K562 (cell line): ENCODE data around the gene MEIS2. TPM values are rescaled to one million over a fixed set of nuclear protein-coding genes. Genes with fewer than 3 reads are reported as not detected.

Experiments used
- ATF3 ChIP-seq, 2 experiments: fragments of 450-650 bp in 1 of 2; sonication (generic) in 1 of 2; formaldehyde crosslinking in 1 of 2; IDR thresholded peaks in 1 of 2; conservative IDR thresholded peaks in 1 of 2; 2 replicates each; pipeline versions ENCODE4 v1.6.1 to v1.8.1; 2016 to 2023; ENCODE audit warnings: mild to moderate bottlenecking in 2 of 2, moderate library complexity in 2 of 2, inconsistent platforms in 1 of 2, missing genetic modification reagents in 1 of 2
- C11orf30 ChIP-seq: fragments of 450-650 bp; IDR thresholded peaks from 2 replicates; pipeline ENCODE4 v1.6.1; 2016; ENCODE audit warnings: low read depth, mild to moderate bottlenecking
- EP400 ChIP-seq: fragments of 450-650 bp; IDR thresholded peaks from 2 replicates; pipeline ENCODE4 v1.6.1; 2017; ENCODE audit warnings: antibody characterized with exemption, mild to moderate bottlenecking, moderate library complexity
- GATAD2B ChIP-seq: fragments of 450-650 bp; IDR thresholded peaks from 2 replicates; pipeline ENCODE4 v1.6.1; 2017; ENCODE audit warnings: mild to moderate bottlenecking, borderline replicate concordance
- GTF2F1 ChIP-seq: IDR thresholded peaks from 2 replicates; pipeline ENCODE4 v1.6.1; 2011; ENCODE audit warnings: low read depth, low read length, improper control_type of control experiment
- HNRNPLL ChIP-seq: fragments of 200-400 bp; formaldehyde crosslinking; IDR thresholded peaks from 2 replicates; pipeline ENCODE4 v1.6.1; 2017; ENCODE audit warnings: low read length, low read depth, mild to moderate bottlenecking; ENCODE audit not compliant: poor library complexity, severe bottlenecking
- KDM5B ChIP-seq: fragments of 200-600 bp; sonication (generic); IDR thresholded peaks from 2 replicates; pipeline ENCODE4 v1.6.1; 2012; ENCODE audit warnings: low read depth, mild to moderate bottlenecking, moderate library complexity, low read length, control low read depth, inconsistent platforms; ENCODE audit not compliant: insufficient replicate concordance
- MNT ChIP-seq, 2 experiments: fragments of 450-650 bp; conservative IDR thresholded peaks; 2 replicates each; pipeline ENCODE4 v1.6.1; 2017; ENCODE audit warnings: mild to moderate bottlenecking in 2 of 2, moderate library complexity in 2 of 2
- NCOA1 ChIP-seq: fragments of 450-650 bp; IDR thresholded peaks from 2 replicates; pipeline ENCODE4 v1.6.1; 2016; ENCODE audit warnings: low read depth
- NELFE ChIP-seq: IDR thresholded peaks from 2 replicates; pipeline ENCODE4 v1.6.1; 2011; ENCODE audit warnings: mild to moderate bottlenecking; ENCODE audit not compliant: insufficient read depth, insufficient read length
- NEUROD1 ChIP-seq: fragments of 150-350 bp; IDR thresholded peaks from 2 replicates; pipeline ENCODE4 v1.6.1; 2014; ENCODE audit warnings: borderline replicate concordance, low read length, low read depth; ENCODE audit not compliant: partially characterized antibody
- NFRKB ChIP-seq: fragments of 450-650 bp; IDR thresholded peaks from 2 replicates; pipeline ENCODE4 v1.6.1; 2016; ENCODE audit warnings: low read depth
- NR4A1 ChIP-seq, 2 experiments: fragments of 250-450 bp in 1 of 2; fragments of 450-650 bp in 1 of 2; sonication (Bioruptor Pico) in 1 of 2; IDR thresholded peaks; 2 replicates each; pipeline versions ENCODE4 v1.4.0 to v1.6.1; 2016 to 2020; ENCODE audit warnings: mild to moderate bottlenecking in 2 of 2, missing compliant biosample characterization in 1 of 2, missing genetic modification characterization in 1 of 2, moderate library complexity in 1 of 2
- RNF2 ChIP-seq: sonication (generic); IDR thresholded peaks from 2 replicates; pipeline ENCODE4 v1.6.1; 2016
- TAF9B ChIP-seq: fragments of 450-650 bp; IDR thresholded peaks from 2 replicates; pipeline ENCODE4 v1.6.1; 2018; ENCODE audit warnings: mild to moderate bottlenecking; ENCODE audit not compliant: partially characterized antibody
- TBP ChIP-seq: optimal IDR thresholded peaks from 2 replicates; pipeline ENCODE3; 2011; ENCODE audit warnings: low read depth, low read length, improper control_type of control experiment
- ZKSCAN3 ChIP-seq: fragments of 250-450 bp; sonication (Bioruptor Pico); IDR thresholded peaks from 2 replicates; pipeline ENCODE4 v1.4.0; 2020
- ZNF511 ChIP-seq: sonication (generic); formaldehyde crosslinking; IDR thresholded peaks from 2 replicates; pipeline ENCODE4 v1.8.0; 2022; ENCODE audit warnings: mild to moderate bottlenecking, missing genetic modification reagents
- ZNF639 ChIP-seq, 2 experiments: fragments of 200-800 bp in 1 of 2; sonication (Bioruptor generic) in 1 of 2; sonication (generic) in 1 of 2; formaldehyde crosslinking in 1 of 2; IDR thresholded peaks in 1 of 2; conservative IDR thresholded peaks in 1 of 2; 2 replicates each; pipeline versions ENCODE4 v1.5.0 to v1.6.1; 2016 to 2020; ENCODE audit warnings: missing compliant biosample characterization in 1 of 2, missing genetic modification characterization in 1 of 2, missing genetic modification reagents in 1 of 2
- ZNF766 ChIP-seq: fragments of 200-800 bp; sonication (Bioruptor generic); conservative IDR thresholded peaks from 2 replicates; pipeline ENCODE4 v1.6.1; 2016; ENCODE audit warnings: missing genetic modification characterization, missing compliant biosample characterization
- polyA plus RNA-seq, 8 experiments: library from polyadenylated mRNA; depleted of rRNA in 4 of 8; stranded (reverse) in 5 of 8; unstranded in 3 of 8; fragments of >200 nt; fragmentation: Nextera tagmentation in 2 of 8; fragmentation: Illumina TruSeq in 1 of 8; extraction: Ambion mirVana in 2 of 8; extraction: Trizol in 1 of 8; gene quantifications; 2 replicates each; pipeline versions ENCODE4 v1.2.1 to v1.2.3, GENCODE V29; 2011 to 2014; ENCODE audit warnings: inconsistent platforms in 1 of 8, missing spikeins in 1 of 8
- total RNA-seq, 7 experiments: library from RNA; depleted of rRNA in 6 of 7; stranded (reverse); fragments of >200 nt in 6 of 7; fragmentation: Illumina TruSeq in 2 of 7; extraction: Trizol in 2 of 7; gene quantifications; 2 replicates each; pipeline versions ENCODE4 v1.2.1 to v1.2.3, GENCODE V29; 2011 to 2021; ENCODE audit warnings: low replicate concordance in 1 of 7

Gene MEIS2
- total and polyA plus RNA-seq, 9 of the 15 experiments (the other 6 are each of a cell fraction or from before 2014, with no cell fraction given) = 7.5 to 64.2 (median 22.3) TPM

- TF ChIP-seq ZNF639 (CRISPR knock-in tag; conservative IDR thresholded peaks at IDR 0.05 in 1 of 2, IDR thresholded peaks at IDR 0.05 in 1 of 2) (peak in 1 of 2 experiments; percentile 69; a peak in 2 of 4 replicates), NEUROD1 (peak; percentile 42), TAF9B (peak; percentile 88), ZNF511 (peak; percentile 70; the same call in 1 of the 2 replicates), RNF2 (0 out of 2 replicates have a peak, but pooled peaks have one; percentile 15), GATAD2B (0 out of 2 replicates have a peak, but pooled peaks have one; percentile 33), TBP (peak; percentile 90), NELFE (no peak), ZNF766 (CRISPR knock-in tag) (peak; percentile 87), ZKSCAN3 (CRISPR knock-in tag) (no peak), C11orf30 (peak; percentile 69), KDM5B (peak; percentile 70), MNT (conservative IDR thresholded peaks at IDR 0.05) (peak in 1 of 2 experiments; percentile 73; a peak in 3 of 4 replicates), NFRKB (peak; percentile 68; the same call in 1 of the 2 replicates), EP400 (peak; percentile 77), HNRNPLL (peak; percentile 12), ATF3 (IDR thresholded peaks at IDR 0.05) (no peak), ATF3 (CRISPR knock-in tag; conservative IDR thresholded peaks at IDR 0.05) (no peak), NCOA1 (peak; percentile 31; the same call in 1 of the 2 replicates), GTF2F1 (0 out of 2 replicates have a peak, but pooled peaks have one; percentile 36), NR4A1 (CRISPR knock-in tag; IDR thresholded peaks at IDR 0.05) (no peak), NR4A1 (tag; IDR thresholded peaks at IDR 0.05) (0 out of 2 replicates have a peak, but pooled peaks have one; percentile 22)
Observed at GRCh38 chr15:37100109-37100965, at the start of gene MEIS2 (continued).
